ENCODE data around the gene TEKTIP1. TPM values are rescaled to one million over a fixed set of nuclear protein-coding genes. Genes with fewer than 3 reads are reported as not detected.

Gene TEKTIP1
- total and polyA plus RNA-seq, 2 donors (not counting 1 experiment from before 2014, with no cell fraction given): 6.3 to 17.3 TPM

GRCh38 chr19:3512562-3513228 lies 26.3 kb upstream of the TEKTIP1 start:
- H3K4me1 ChIP-seq (ENCODE audit: control insufficient read depth in 2 of 2, insufficient read depth in 2 of 2, low read length in 2 of 2): peaks cover 11 to 23% of the 10 kb centered on the region in 2 donors
- CTCF ChIA-PET: no interaction called here

More at GRCh38 chr19:3512562-3513228, 26.3 kb upstream of the TEKTIP1 start:
- H3K79me2 ChIP-seq (ENCODE audit: control insufficient read depth, insufficient read depth, low read length): peaks cover 98% of the 10 kb centered on the region
- H2AFZ ChIP-seq (ENCODE audit: insufficient read depth, low read depth, low read length, poor library complexity, severe bottlenecking): no peak overlapping the region
- 96% methylated on average over 9 of the region's 17 CpGs for WGBS (ENCODE audit: insufficient coverage)
- H3K27ac ChIP-seq (ENCODE audit: low read length in 2 of 2): no peak overlapping the region
- H3K4me3 ChIP-seq (ENCODE audit: control extremely low read depth in 1 of 5, extremely low read depth in 1 of 5, insufficient read depth in 1 of 5, low read depth in 2 of 5, low read length in 4 of 5): no peak overlapping the region
- H3K9ac ChIP-seq (ENCODE audit: low read length): no peak overlapping the region
- H3K27me3 ChIP-seq (replicated peaks in 1 of 4; ENCODE audit: control extremely low read depth in 1 of 4, control insufficient read depth in 3 of 4, insufficient read depth in 4 of 4, low read length in 3 of 4): no peaks in the 10 kb centered on the region
- H3K4me1 Mint-ChIP-seq: peaks cover 58% of the 10 kb centered on the region
- H3K4me3 Mint-ChIP-seq: no peak overlapping the region
- peaks cover 91% of the 10 kb centered on the region for H4K20me1 ChIP-seq (ENCODE audit: control insufficient read depth, insufficient read depth, low read length, poor library complexity, severe bottlenecking)
- no peak for TF ChIP-seq EZH2 (IDR thresholded peaks at IDR 0.05; ENCODE audit: borderline replicate concordance, insufficient read depth, low read depth, low read length, poor library complexity, severe bottlenecking)
- no peak for TF ChIP-seq CTCF (IDR thresholded peaks at IDR 0.05)
- peaks cover 0 to 5% (median 0%) of the 10 kb centered on the region in 3 donors for H3K9me3 ChIP-seq (ENCODE audit: control extremely low read depth in 1 of 3, control insufficient read depth in 2 of 3, insufficient read depth in 1 of 3, low read length in 2 of 3)
- H3K27me3 Mint-ChIP-seq: no peaks in the 10 kb centered on the region
- no peak overlapping the region for H3K4me2 ChIP-seq (replicated peaks; ENCODE audit: low read depth, low read length, poor library complexity, severe bottlenecking)
- intact Hi-C loops (cut with micrococcal nuclease): no loop called here
- H3K27ac Mint-ChIP-seq: no peak overlapping the region
- ATAC-seq (ENCODE audit: low read depth) (no peak), DNase-seq (no peak)
- no peaks in the 10 kb centered on the region for H3K9me3 Mint-ChIP-seq (ENCODE audit: insufficient read depth)
- POLR2A ChIA-PET: no interaction called here
- H3K36me3 ChIP-seq (replicated peaks in 1 of 2; ENCODE audit: control extremely low read depth in 1 of 2, control insufficient read depth in 1 of 2, extremely low read depth in 1 of 2, insufficient read depth in 2 of 2, low read length in 1 of 2): peaks cover 0 to 39% of the 10 kb centered on the region in 2 experiments

All from B cell (primary cell).